Small intestine (tissue), 7 donors: ENCODE data around the gene TANGO6. TPM values are rescaled to one million over a fixed set of nuclear protein-coding genes. Genes with fewer than 3 reads are reported as not detected.

Source experiments
- DNase-seq, 2 donors: peaks; one replicate each; pipeline versions ENCODE4 v3.0.0 to v3.0.0-alpha.2; 2013
- FAIRE-seq: peaks from 2 replicates; lab custom pipeline; 2012; peaks lifted over from hg19 to GRCh38; lab: Jason Lieb, UNC
- H3K27ac ChIP-seq, 3 donors: one replicate each; pipeline ENCODE4 v1.5.1; 2013; ENCODE audit warnings: low read length in 2 of 3, mild to moderate bottlenecking in 2 of 3, control low read depth in 1 of 3, inconsistent platforms in 1 of 3, low read depth in 1 of 3, moderate library complexity in 1 of 3
- H3K27me3 ChIP-seq, 3 donors: one replicate each; pipeline ENCODE4 v1.6.1; 2013; ENCODE audit warnings: low read length in 3 of 3, inconsistent platforms in 1 of 3; ENCODE audit not compliant: control insufficient read depth in 3 of 3, insufficient read depth in 3 of 3
- H3K36me3 ChIP-seq, 3 donors: one replicate each; pipeline ENCODE4 v1.6.1; 2013; ENCODE audit warnings: low read length in 3 of 3, inconsistent platforms in 1 of 3, low read depth in 1 of 3, mild to moderate bottlenecking in 1 of 3, moderate library complexity in 1 of 3; ENCODE audit not compliant: control insufficient read depth in 3 of 3, insufficient read depth in 2 of 3
- H3K4me1 ChIP-seq, 3 donors: one replicate each; pipeline ENCODE4 v1.6.1; 2013; ENCODE audit warnings: low read length in 2 of 3, inconsistent platforms in 1 of 3, low read depth in 1 of 3, mild to moderate bottlenecking in 1 of 3, moderate library complexity in 1 of 3; ENCODE audit not compliant: control insufficient read depth in 3 of 3, insufficient read depth in 2 of 3
- H3K4me3 ChIP-seq, 3 donors: one replicate each; pipeline ENCODE4 v1.5.1; 2013; ENCODE audit warnings: low read length in 3 of 3, control low read depth in 1 of 3, inconsistent platforms in 1 of 3, low read depth in 1 of 3, mild to moderate bottlenecking in 1 of 3, moderate library complexity in 1 of 3
- H3K9me3 ChIP-seq, 2 donors: one replicate each; pipeline ENCODE4 v1.6.1; 2013; ENCODE audit warnings: low read depth in 1 of 2, low read length in 1 of 2; ENCODE audit not compliant: control insufficient read depth in 2 of 2, insufficient read depth in 1 of 2
- WGBS, 3 donors: extraction: QIAGEN DNeasy Blood & Tissue Kit; methylation state at CpG; one replicate each; pipeline ENCODE4 v1.1.7; 2013; 5-methylcytosine and 5-hydroxymethylcytosine counted together
- polyA plus RNA-seq, 4 donors: library from polyadenylated mRNA; stranded (reverse) in 3 of 4; unstranded in 1 of 4; fragments of 200-250 nt in 3 of 4; fragments of 120-200 nt in 1 of 4; gene quantifications; one replicate each; pipeline versions ENCODE4 v1.2.1 to v1.2.3, GENCODE V29; 2013
- donor health status: healthy with polysubstance abuse.
- donor health status: control.
- donor health status: control.
- donor health status: Bipolar disorder and iron deficiency.
- donor health status: healthy.

Gene TANGO6
- polyA plus RNA-seq, 4 donors, result 0.67 to 7.7 (median 2.9) TPM

- Histone ChIP-seq H3K27me3 (no peaks in the 10 kb centered on the region), H3K36me3 (peaks cover 0 to 3% (median under 1%) of the 10 kb centered on the region in 3 donors), H3K27ac (no peak overlapping the region), H3K4me3 (no peak overlapping the region), H3K4me1 (no peaks in the 10 kb centered on the region), H3K9me3 (peaks cover 0 to 11% of the 10 kb centered on the region in 2 donors)
- DNase-seq, result no peak
- no peak for FAIRE-seq
- 88 to 94% (median 89%) methylated on average over 3 of the region's 3 CpGs for WGBS, 3 donors
Measured at GRCh38 chr16:68939692-68940320, 96.5 kb downstream of the TANGO6 start.

- Histone ChIP-seq H3K4me1 (no peaks in the 10 kb centered on the region), H3K36me3 (peaks cover 0 to 3% (median 2%) of the 10 kb centered on the region in 3 donors), H3K4me3 (no peak overlapping the region), H3K27me3 (no peaks in the 10 kb centered on the region), H3K27ac (no peak overlapping the region), H3K9me3 (peaks cover 0 to 21% of the 10 kb centered on the region in 2 donors)
- WGBS, 3 donors, result 89 to 96% (median 95%) methylated on average over 2 of the region's 2 CpGs
- FAIRE-seq, result no peak
- no peak for DNase-seq
Measured at GRCh38 chr16:68940816-68941215, 97.5 kb downstream of the TANGO6 start.

GRCh38 chr16:68943961-68944360, 100.6 kb downstream of the TANGO6 start:
- no peak for FAIRE-seq
- peaks cover 0 to 25% of the 10 kb centered on the region in 2 donors for H3K9me3 ChIP-seq
- no peaks in the 10 kb centered on the region for H3K4me1 ChIP-seq
- H3K4me3 ChIP-seq, result no peak overlapping the region
- 81 to 91% (median 85%) methylated on average over 1 of the region's 1 CpG for WGBS, 3 donors
- H3K36me3 ChIP-seq, result peaks cover 0 to 3% (median 2%) of the 10 kb centered on the region in 3 donors
- H3K27ac ChIP-seq, result no peak overlapping the region
- no peaks in the 10 kb centered on the region for H3K27me3 ChIP-seq
- DNase-seq, result no peak

- no peak overlapping the region for H3K27ac ChIP-seq
- no peaks in the 10 kb centered on the region for H3K4me1 ChIP-seq
- DNase-seq (no peak), FAIRE-seq (no peak)
- no peaks in the 10 kb centered on the region for H3K27me3 ChIP-seq
- H3K9me3 ChIP-seq, result peaks cover 0 to 22% of the 10 kb centered on the region in 2 donors
- H3K4me3 ChIP-seq, result no peak overlapping the region
- 92 to 100% (median 97%) methylated on average over 1 of the region's 1 CpG for WGBS, 3 donors
- H3K36me3 ChIP-seq, result peaks cover 0 to 3% (median 2%) of the 10 kb centered on the region in 3 donors
Measured at GRCh38 chr16:68948230-68948910, 105.0 kb downstream of the TANGO6 start.

GRCh38 chr16:68951991-68952877, 108.9 kb downstream of the TANGO6 start:
- no peak overlapping the region for H3K27ac ChIP-seq
- H3K27me3 ChIP-seq, result no peaks in the 10 kb centered on the region
- H3K4me1 ChIP-seq, result no peaks in the 10 kb centered on the region
- no peaks in the 10 kb centered on the region for H3K9me3 ChIP-seq
- H3K4me3 ChIP-seq, result no peak overlapping the region
- no peaks in the 10 kb centered on the region for H3K36me3 ChIP-seq
- FAIRE-seq, result no peak
- WGBS, 3 donors, result 69 to 83% (median 76%) methylated on average over 2 of the region's 2 CpGs
- no peak for DNase-seq

GRCh38 chr16:68954911-68955635, 111.7 kb downstream of the TANGO6 start:
- H3K27ac ChIP-seq, result no peak overlapping the region
- no peaks in the 10 kb centered on the region for H3K36me3 ChIP-seq
- H3K4me3 ChIP-seq, result no peak overlapping the region
- no peaks in the 10 kb centered on the region for H3K9me3 ChIP-seq
- FAIRE-seq, result no peak
- no peak for DNase-seq
- no peaks in the 10 kb centered on the region for H3K27me3 ChIP-seq
- WGBS, 3 donors, result 61 to 66% (median 63%) methylated on average over 8 of the region's 8 CpGs
- H3K4me1 ChIP-seq, result no peaks in the 10 kb centered on the region

GRCh38 chr16:68960910-68961309, 117.6 kb downstream of the TANGO6 start:
- Histone ChIP-seq H3K27ac (no peak overlapping the region), H3K36me3 (peaks cover 0 to 3% (median 0%) of the 10 kb centered on the region in 3 donors), H3K27me3 (no peaks in the 10 kb centered on the region), H3K4me3 (no peak overlapping the region), H3K4me1 (no peaks in the 10 kb centered on the region), H3K9me3 (peaks cover 0 to 1% of the 10 kb centered on the region in 2 donors)
- FAIRE-seq, result no peak
- 89 to 96% (median 94%) methylated on average over 5 of the region's 5 CpGs for WGBS, 3 donors
- DNase-seq, result no peak
